Activated T-cell treated with anti-CD3 and anti-CD28 coated beads, Interleukin-2, amount 50 U/mL, for 72 hours (primary cell): ENCODE data around the gene POLD1. TPM values are rescaled to one million over a fixed set of nuclear protein-coding genes. Genes with fewer than 3 reads are reported as not detected.
"Not testable (repeated sequence)": the region's sequence is repeated elsewhere in the genome, so short reads cannot be mapped to it uniquely, and the experiment has no call there.

Experiments used
- ATAC-seq, 2 donors: fragments of 150-1000 bp; cut with Tn5 transposase; replicated peaks in 1 of 2; 2 replicates each; pipeline ENCODE4 v1.10.0; 2021; ENCODE audit warnings: moderate library complexity in 2 of 2, mild to moderate bottlenecking in 1 of 2
- DNase-seq, 2 donors: peaks; one replicate each; pipeline ENCODE4 v3.0.0; 2021 to 2022; ENCODE audit warnings: mixed read lengths in 1 of 2
- H3K27ac Mint-ChIP-seq: one replicate; pipeline ENCODE4 v1.8.0; 2022; ENCODE audit warnings: mild to moderate bottlenecking, moderate library complexity, mixed read lengths
- H3K27me3 Mint-ChIP-seq: one replicate; pipeline ENCODE4 v1.8.0; 2022; ENCODE audit warnings: low read depth, mixed read lengths
- H3K36me3 Mint-ChIP-seq, 2 donors: one replicate each; pipeline ENCODE4 v1.8.0; 2022; ENCODE audit warnings: mixed read lengths in 2 of 2, mild to moderate bottlenecking in 1 of 2; ENCODE audit not compliant: insufficient read depth in 2 of 2
- H3K4me1 Mint-ChIP-seq: one replicate; pipeline ENCODE4 v1.8.0; 2022; ENCODE audit warnings: low read depth, mixed read lengths
- H3K4me3 Mint-ChIP-seq, 2 donors: one replicate each; pipeline ENCODE4 v1.8.0; 2022; ENCODE audit warnings: mild to moderate bottlenecking in 2 of 2, mixed read lengths in 2 of 2, moderate library complexity in 2 of 2
- H3K9me3 Mint-ChIP-seq, 2 donors: one replicate each; pipeline ENCODE4 v1.8.0; 2022; ENCODE audit warnings: mixed read lengths in 2 of 2
- total RNA-seq, 2 donors: library from RNA; stranded (reverse); gene quantifications; one replicate each; pipeline ENCODE4 v1.2.3, GENCODE V29; 2022

POLD1 gene
- total RNA-seq, 2 donors from 2014 or later: 133 to 162 TPM

DNA sequence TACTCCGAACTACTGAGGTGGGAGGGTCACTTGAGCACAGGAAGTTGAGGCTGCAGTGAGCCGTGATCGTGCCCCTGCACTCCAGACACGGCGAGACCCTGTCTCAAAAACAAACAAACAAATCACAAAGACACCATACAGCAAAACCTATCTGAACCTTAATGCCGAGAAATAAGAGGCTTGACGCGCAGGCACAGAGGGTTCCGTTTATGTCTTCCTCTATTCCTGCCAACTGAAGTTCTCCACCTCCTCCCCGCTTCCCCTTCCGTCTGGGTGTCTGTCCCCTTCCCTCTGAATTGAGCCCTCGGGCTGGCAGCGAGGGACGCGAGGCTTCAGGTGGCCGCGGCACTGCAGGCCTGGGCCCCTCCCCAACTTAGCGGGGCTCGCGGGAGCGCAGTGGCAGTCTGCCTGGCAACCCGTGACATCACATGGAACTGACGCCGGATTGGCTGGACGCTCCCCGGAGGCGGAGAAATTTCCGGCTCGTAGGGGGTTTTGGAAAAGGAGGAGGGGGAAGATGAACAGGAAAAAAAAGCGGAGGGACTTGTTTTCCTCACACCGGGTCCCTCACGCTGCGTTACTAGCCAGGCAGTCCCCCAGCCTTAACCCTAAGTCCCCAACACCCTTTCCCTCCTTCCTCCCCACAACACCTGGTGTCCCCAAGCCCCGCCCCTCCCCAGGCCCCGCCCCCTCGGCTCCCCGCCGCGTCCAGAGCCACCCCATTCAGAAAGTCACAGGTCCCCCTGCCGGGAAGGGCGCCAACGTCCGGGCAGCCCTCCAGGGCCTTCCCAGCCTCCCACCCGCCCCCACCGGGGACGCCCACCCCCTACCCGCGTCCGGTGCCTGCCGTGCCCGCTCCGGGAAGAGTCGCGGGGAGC lies 47.4 kb downstream of the POLD1 start:
- peak overlapping the region; percentile 61 for H3K27ac Mint-ChIP-seq
- peaks cover 51% of the 10 kb centered on the region for H3K27me3 Mint-ChIP-seq
- ATAC-seq (peak; percentile 94 to 97), DNase-seq (peak; percentile 87 to 92)
- no peaks in the 10 kb centered on the region for H3K9me3 Mint-ChIP-seq
- H3K4me3 Mint-ChIP-seq: peak overlapping the region; percentile 91 to 92
- H3K36me3 Mint-ChIP-seq: no peaks in the 10 kb centered on the region
- peaks cover 20% of the 10 kb centered on the region for H3K4me1 Mint-ChIP-seq

DNA sequence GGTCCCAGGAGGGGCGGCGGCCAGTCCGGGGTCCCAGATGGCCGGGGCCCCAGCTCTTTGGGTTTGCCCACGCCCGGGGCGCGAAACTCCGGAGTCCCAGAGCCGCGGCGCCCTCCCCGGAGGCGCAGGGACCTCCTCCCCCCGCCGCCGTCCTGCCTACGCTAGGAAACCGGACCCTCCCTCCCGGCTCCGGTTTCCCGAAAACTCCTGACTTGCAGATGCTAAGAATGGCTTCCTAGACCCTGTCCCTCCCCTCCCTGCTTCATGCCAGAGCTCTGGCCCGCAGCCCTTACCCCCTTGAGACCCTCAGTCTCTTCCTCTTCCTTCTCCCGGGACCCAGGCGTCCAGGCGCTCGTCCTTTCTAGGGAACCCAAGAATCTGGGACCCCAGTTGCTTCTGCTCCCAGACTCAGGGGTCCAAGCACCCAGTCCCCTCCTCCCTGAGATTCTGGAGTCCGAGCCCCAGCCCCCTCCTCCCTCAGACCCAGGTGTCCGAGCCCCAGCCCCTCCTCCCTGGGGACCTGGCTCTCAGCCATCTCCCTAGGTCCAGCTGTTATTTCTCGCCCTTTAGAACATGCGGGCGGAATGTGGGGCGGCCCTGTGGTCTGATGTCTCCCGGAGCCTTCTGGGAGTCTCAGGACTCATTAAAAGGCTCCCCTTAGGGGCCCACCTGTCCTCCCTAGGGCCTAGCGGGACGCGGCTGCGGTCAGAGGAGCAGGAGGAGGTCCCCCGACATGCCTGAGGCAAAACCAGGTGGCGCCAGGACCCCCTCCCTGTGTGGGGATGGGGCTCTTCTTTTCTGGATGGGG lies 48.3 kb downstream of the POLD1 start, which contains the start of gene MYBPC2:
MYBPC2 (plus strand) TSS at position 672 of the 808 bp plus-strand sequence; CDS start at position 734, 62 bp downstream.
- H3K4me3 Mint-ChIP-seq: peak within 1 kb of the TSS; percentile 91 to 92
- H3K36me3 Mint-ChIP-seq: no peaks in the 10 kb centered on the region
- peaks cover 56% of the 10 kb centered on the region for H3K27me3 Mint-ChIP-seq
- DNase-seq (no peak), ATAC-seq (no peak)
- H3K4me1 Mint-ChIP-seq: peaks cover 20% of the 10 kb centered on the region
- H3K9me3 Mint-ChIP-seq: no peaks in the 10 kb centered on the region
- H3K27ac Mint-ChIP-seq: peak within 1 kb of the TSS; percentile 84

DNA sequence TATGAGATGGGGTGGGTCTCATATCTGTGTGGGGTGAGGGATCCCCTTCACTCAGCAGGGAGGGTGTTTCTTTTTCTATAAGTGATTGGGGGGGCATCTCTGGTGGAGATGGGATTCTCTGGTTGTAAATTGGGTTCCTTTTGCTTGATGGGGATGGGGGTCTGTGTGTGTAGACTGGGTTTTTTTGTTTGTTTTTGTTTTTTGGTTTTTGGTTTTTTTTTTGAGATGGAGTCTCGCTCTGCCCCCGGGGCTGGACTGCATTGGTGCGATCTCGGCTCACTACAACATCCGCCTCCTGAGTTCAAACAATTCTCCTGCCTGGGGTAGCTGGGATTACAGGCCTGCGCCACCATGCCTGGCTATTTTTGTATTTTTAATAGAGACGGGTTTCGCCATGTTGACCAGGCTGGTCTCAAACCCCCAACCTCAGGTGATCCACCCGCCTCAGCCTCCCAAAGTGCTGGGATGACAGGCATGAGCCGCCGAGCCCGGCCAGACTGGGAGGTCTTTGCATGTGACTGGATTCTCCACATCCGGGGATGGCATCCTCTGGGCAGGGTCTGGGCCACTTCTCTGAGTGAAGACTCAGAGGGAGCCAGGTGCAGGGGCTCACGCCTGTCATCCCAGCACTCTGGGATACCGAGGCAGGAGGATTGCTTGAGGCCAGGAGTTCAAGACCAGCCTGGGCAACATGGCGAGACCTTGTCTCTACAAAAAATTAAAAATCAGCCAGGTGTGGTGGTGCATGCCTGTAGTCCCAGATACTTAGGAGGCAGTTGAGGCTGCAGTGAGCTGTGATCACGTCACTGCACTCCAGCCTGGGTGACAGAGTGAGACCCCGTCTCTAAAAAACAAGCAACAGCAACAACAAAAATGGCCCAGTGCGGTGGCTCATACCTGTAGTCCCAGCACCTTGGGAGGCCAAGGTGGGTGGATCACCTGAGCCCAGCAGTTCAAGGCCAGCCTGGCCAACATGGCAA lies 49.3 kb downstream of the POLD1 start:
- DNase-seq (no peak), ATAC-seq (no peak)
- no peaks in the 10 kb centered on the region for H3K36me3 Mint-ChIP-seq
- H3K27ac Mint-ChIP-seq: peak overlapping the region; percentile 84
- H3K4me1 Mint-ChIP-seq: peaks cover 20% of the 10 kb centered on the region
- peaks cover 56% of the 10 kb centered on the region for H3K27me3 Mint-ChIP-seq
- H3K9me3 Mint-ChIP-seq: no peaks in the 10 kb centered on the region
- peak overlapping the region; percentile 72 to 76 for H3K4me3 Mint-ChIP-seq

DNA sequence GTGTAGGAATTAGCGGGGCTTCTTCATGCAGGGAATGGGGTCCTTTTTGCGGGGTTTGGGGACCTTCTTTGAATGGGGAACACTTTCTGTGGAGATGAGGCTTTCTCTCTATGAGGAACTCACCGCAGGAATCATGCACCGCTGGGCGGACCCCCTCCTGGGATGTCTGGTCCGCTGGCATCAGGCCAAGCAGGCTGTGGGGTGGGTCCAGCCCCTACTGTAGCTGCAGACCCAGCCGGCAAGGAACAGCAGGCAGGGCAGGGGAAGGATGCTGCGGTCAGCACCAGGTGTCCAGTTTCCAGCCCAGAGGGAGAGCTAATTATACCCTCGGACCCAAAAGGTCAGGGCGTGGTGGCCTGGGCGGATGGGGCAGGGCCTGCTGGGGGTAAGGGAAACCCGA lies 50.4 kb downstream of the POLD1 start:
- DNase-seq (no peak), ATAC-seq (no peak)
- H3K36me3 Mint-ChIP-seq: no peaks in the 10 kb centered on the region
- H3K27me3 Mint-ChIP-seq: peaks cover 46% of the 10 kb centered on the region
- H3K4me1 Mint-ChIP-seq: peaks cover 14% of the 10 kb centered on the region
- no peak overlapping the region for H3K27ac Mint-ChIP-seq
- no peaks in the 10 kb centered on the region for H3K9me3 Mint-ChIP-seq
- no peak overlapping the region for H3K4me3 Mint-ChIP-seq

DNA sequence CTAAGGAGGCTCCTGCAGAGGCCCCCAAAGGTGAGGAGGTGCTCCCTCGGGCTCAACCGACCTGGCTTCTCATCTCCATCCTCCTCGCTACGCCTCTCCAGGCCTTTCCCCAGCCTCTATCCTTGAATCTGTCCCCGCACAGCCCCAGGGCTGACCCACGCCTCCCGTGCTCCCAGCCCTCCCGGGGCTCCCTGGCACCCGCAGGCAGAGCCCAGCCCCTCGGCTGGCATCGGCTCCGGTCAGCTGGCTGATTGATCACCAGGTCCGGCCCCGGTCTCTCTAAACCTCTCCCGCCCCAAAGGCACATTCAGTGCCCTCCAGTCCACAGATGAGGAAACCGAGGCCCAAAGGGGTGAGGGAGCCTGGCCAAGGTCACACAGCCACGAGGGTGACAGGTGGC lies 51.1 kb downstream of the POLD1 start:
- no peaks in the 10 kb centered on the region for H3K9me3 Mint-ChIP-seq
- H3K27ac Mint-ChIP-seq: no peak overlapping the region
- H3K4me1 Mint-ChIP-seq: peaks cover 14% of the 10 kb centered on the region
- ATAC-seq (no peak), DNase-seq (no peak)
- peaks cover 44% of the 10 kb centered on the region for H3K27me3 Mint-ChIP-seq
- H3K36me3 Mint-ChIP-seq: no peaks in the 10 kb centered on the region
- H3K4me3 Mint-ChIP-seq: no peak overlapping the region

DNA sequence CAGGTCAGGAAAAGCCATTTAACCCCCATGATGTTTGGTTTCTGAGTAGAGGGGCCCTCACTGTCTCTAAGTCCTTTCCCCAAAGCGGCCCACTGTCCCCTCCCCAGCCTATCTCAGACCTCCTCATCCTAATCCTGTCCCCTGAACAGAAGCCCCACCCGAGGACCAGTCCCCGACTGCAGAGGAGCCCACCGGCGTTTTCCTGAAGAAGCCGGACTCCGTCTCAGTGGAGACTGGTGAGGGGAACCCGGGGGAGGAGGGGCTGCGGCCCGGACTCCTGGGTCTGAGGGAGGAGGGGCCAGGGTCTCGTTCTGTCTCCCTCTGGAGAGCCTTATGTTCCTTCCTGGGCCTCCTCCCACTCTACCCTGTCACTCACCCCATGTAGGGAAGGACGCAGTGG lies 51.5 kb downstream of the POLD1 start:
- no peaks in the 10 kb centered on the region for H3K9me3 Mint-ChIP-seq
- peaks cover 11% of the 10 kb centered on the region for H3K4me1 Mint-ChIP-seq
- H3K4me3 Mint-ChIP-seq: no peak overlapping the region
- ATAC-seq (no peak), DNase-seq (no peak)
- no peaks in the 10 kb centered on the region for H3K36me3 Mint-ChIP-seq
- no peak overlapping the region for H3K27ac Mint-ChIP-seq
- H3K27me3 Mint-ChIP-seq: peaks cover 40% of the 10 kb centered on the region

DNA sequence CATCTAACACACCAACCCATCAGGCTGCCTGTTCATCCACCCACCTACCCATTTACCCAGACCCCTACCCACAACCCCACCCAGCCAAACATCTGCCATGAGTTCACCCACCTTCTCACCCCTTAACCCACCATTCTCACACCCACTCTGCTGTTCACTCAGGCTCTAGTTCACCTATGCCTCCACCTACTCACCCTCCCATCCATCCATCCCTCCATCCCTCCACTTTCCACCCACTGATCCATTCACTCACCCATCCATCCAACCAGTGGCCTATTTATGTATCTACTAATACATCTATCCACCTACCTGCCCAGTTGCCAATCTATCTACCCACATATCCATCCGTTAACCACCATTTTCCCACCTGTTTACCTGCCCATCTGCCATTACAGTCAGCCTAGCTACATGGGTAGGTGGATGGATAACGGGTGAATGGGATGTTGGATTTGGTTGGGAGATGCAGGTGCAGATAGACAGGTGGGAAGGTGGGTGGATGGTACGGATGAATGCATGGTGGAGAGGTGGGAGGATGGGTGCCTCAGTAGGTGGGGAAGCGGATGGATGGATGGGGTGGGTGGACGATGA lies 53.8 kb downstream of the POLD1 start:
- no peak for DNase-seq
- Mint-ChIP-seq H3K36me3 (no peaks in the 10 kb centered on the region), H3K9me3 (no peaks in the 10 kb centered on the region), H3K27ac (no peak overlapping the region), H3K4me3 (no peak overlapping the region), H3K27me3 (peaks cover 25% of the 10 kb centered on the region), H3K4me1 (no peaks in the 10 kb centered on the region)
- no peak for ATAC-seq

DNA sequence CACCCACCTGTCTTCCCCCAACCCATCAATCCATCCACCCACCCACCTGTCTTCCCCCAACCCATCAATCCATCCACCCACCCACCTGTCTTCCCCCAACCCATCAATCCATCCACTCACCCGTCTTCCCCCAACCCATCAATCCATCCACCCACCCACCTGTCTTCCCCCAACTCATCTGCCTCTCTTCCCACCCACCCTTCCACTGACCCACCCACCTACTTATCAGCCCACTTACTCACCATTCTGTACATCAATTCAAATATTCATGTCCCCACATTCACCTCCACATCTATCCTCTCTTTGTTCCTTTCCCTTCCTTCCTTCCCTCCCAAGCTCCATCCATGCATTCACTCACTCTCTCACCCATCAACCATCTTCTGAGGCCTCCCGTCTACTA lies 55.0 kb downstream of the POLD1 start:
- peaks cover 23% of the 10 kb centered on the region for H3K27me3 Mint-ChIP-seq
- H3K4me3 Mint-ChIP-seq, H3K9me3 Mint-ChIP-seq, ATAC-seq, DNase-seq, H3K27ac Mint-ChIP-seq, H3K36me3 Mint-ChIP-seq, H3K4me1 Mint-ChIP-seq: not testable (repeated sequence)

DNA sequence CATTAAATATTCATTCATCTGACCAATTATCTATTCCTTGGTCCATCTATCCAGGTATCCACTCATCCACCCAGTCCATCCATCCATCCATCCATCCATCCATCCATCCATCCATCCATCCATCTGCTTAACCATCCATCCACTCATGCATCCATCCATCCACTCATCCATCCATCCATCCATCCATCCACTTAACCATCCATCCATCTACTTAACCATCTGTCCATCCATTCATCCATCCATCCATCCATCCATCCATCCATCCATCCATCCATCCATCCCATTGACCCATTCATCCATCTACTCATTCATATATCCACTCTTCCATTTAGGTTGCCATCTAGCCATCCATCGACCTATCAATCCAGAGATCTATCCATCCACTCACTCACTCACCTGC lies 59.9 kb downstream of the POLD1 start:
- Mint-ChIP-seq H3K27ac (no peak overlapping the region), H3K4me1 (no peaks in the 10 kb centered on the region), H3K36me3 (no peaks in the 10 kb centered on the region), H3K9me3 (peaks cover 0 to 2% of the 10 kb centered on the region in 2 donors), H3K27me3 (peaks cover 10% of the 10 kb centered on the region), H3K4me3 (no peak overlapping the region)
- DNase-seq (no peak), ATAC-seq (no peak)

DNA sequence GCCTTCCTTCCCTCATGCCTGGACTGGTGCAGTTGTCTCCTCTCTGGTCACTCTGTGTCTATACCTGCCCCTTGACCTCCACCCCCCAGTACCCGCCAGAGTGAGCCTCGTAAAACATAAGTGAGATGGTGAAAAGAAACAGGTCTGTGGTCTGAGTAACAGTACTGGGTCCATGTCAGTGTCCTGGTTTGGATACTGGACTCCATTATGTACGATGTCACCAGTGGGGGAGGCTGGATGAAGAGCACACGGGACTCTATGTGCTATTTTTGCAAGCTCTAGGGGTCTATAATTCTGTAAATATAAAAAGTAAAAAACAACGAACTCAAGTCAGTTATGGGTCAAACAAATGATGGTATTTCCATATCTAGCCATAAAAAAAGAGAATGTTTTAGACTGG lies 62.9 kb downstream of the POLD1 start:
- peaks cover 0 to 2% of the 10 kb centered on the region in 2 donors for H3K9me3 Mint-ChIP-seq
- no peak overlapping the region for H3K27ac Mint-ChIP-seq
- H3K4me3 Mint-ChIP-seq: no peak overlapping the region
- DNase-seq: no peak
- peaks cover 18% of the 10 kb centered on the region for H3K27me3 Mint-ChIP-seq
- H3K4me1 Mint-ChIP-seq: no peaks in the 10 kb centered on the region
- ATAC-seq: no peak
- H3K36me3 Mint-ChIP-seq: no peaks in the 10 kb centered on the region

DNA sequence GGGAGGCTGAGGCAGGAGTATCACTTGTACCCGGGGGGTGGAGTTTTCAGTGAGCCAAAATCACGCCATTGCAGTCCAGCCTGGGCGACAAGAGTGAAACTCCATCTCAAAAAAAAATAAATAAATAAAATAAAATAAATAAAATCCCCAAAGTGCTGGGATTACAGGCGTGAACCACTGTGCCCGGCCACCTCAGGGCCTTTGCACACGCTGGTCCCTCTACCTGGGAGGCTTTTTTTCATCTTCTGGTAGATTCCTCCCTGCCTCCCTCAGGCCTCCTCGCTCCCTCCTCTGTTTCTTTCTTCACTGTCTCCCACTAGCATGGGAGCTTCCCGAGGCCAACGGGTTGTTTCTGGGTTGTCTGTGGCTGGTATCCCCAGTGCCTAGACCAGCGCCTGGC lies 63.6 kb downstream of the POLD1 start:
- Mint-ChIP-seq H3K27ac (no peak overlapping the region), H3K27me3 (peaks cover 18% of the 10 kb centered on the region), H3K36me3 (no peaks in the 10 kb centered on the region), H3K4me3 (no peak overlapping the region), H3K4me1 (no peaks in the 10 kb centered on the region), H3K9me3 (peaks cover 0 to 2% of the 10 kb centered on the region in 2 donors)
- DNase-seq (no peak), ATAC-seq (no peak)

DNA sequence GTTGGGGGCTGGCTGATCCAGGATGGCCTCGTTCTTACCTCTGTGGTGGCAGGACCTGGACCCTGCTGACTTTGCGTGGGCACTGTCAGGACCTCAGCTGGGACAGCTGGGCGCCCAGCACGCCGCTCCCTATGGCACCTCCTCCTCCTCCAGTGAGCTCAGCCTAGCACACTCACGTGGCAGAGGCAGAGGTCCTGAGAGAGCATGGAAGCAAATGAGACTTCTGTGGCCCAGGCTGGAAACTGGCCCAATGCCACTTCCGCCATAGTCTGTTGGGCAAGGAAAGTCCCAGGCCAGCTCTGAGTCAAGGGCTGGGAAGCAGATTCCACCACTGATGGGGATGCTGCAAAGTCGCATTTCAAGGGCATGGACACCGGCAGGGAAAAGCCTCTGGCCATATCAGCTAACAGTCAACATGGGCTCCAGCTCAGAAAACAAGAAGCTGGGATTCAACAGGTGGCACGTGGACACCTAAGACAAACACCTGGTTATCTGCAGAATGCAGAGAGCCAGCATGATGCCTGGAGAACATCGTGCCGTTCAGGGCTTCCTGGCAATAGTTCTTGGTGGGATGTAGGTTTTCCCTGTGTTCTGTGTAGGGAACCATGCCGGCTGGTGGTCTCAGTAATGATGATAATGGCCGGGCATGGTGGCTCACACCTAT lies 65.2 kb downstream of the POLD1 start:
- ATAC-seq (no peak), DNase-seq (no peak)
- no peaks in the 10 kb centered on the region for H3K36me3 Mint-ChIP-seq
- H3K4me3 Mint-ChIP-seq: no peak overlapping the region
- peaks cover 10% of the 10 kb centered on the region for H3K27me3 Mint-ChIP-seq
- H3K27ac Mint-ChIP-seq: no peak overlapping the region
- H3K9me3 Mint-ChIP-seq: peaks cover 0 to 2% of the 10 kb centered on the region in 2 donors
- no peaks in the 10 kb centered on the region for H3K4me1 Mint-ChIP-seq
